NCI-H1105 treated with DMSO at 0.1 percent for 48 hours (cell line): ENCODE data around the gene PAFAH1B1.
"Not testable (repeated sequence)": the region's sequence is repeated elsewhere in the genome, so short reads cannot be mapped to it uniquely, and the experiment has no call there.

Source experiments
- DNase-seq: peaks from one replicate; lab custom pipeline; 2025; lab: John Stamatoyannopoulos, UW

Gene PAFAH1B1

GRCh38 chr17:2690165-2691068 lies 97.0 kb downstream of the PAFAH1B1 start:
- no peak for DNase-seq

GRCh38 chr17:2691069-2691871 lies 97.8 kb downstream of the PAFAH1B1 start:
- no peak for DNase-seq

- DNase-seq: no peak
Observed at GRCh38 chr17:2691965-2692780, 98.7 kb downstream of the PAFAH1B1 start.

GRCh38 chr17:2692781-2693135 lies 99.3 kb downstream of the PAFAH1B1 start:
- no peak for DNase-seq

- no peak for DNase-seq
Observed at GRCh38 chr17:2693561-2694380, 100.3 kb downstream of the PAFAH1B1 start.

- no peak for DNase-seq
Observed at GRCh38 chr17:2694381-2695242, 101.2 kb downstream of the PAFAH1B1 start.

- no peak for DNase-seq
Observed at GRCh38 chr17:2695243-2695960, 101.9 kb downstream of the PAFAH1B1 start.

- no peak for DNase-seq
Observed at GRCh38 chr17:2695961-2696760, 102.7 kb downstream of the PAFAH1B1 start.

GRCh38 chr17:2697611-2698162 lies 104.2 kb downstream of the PAFAH1B1 start:
- no peak for DNase-seq

GRCh38 chr17:2699216-2699805 lies 105.9 kb downstream of the PAFAH1B1 start:
- not testable (repeated sequence) for DNase-seq

GRCh38 chr17:2700030-2700490 lies 106.6 kb downstream of the PAFAH1B1 start:
- DNase-seq: no peak

GRCh38 chr17:2700491-2701141 lies 107.2 kb downstream of the PAFAH1B1 start:
- DNase-seq: peak; percentile 100

- no peak for DNase-seq
Observed at GRCh38 chr17:2701161-2701995, 107.9 kb downstream of the PAFAH1B1 start.

- DNase-seq: no peak
Observed at GRCh38 chr17:2701996-2702741, 108.7 kb downstream of the PAFAH1B1 start.

- DNase-seq: no peak
Observed at GRCh38 chr17:2703181-2703580, 109.7 kb downstream of the PAFAH1B1 start.

GRCh38 chr17:2703606-2704005 lies 110.2 kb downstream of the PAFAH1B1 start:
- DNase-seq: no peak
